GM10266 (cell line): ENCODE results near the gene CENPM.

Experiments
- DNase-seq: peaks from one replicate; pipeline ENCODE4 v3.0.0; 2012; ENCODE audit errors: extremely low spot score
- CTCF ChIP-seq: IDR thresholded peaks from 2 replicates; pipeline ENCODE4 v1.5.1; 2012; ENCODE audit warnings: mild to moderate bottlenecking, low read depth; ENCODE audit not compliant: control insufficient read depth, insufficient read depth; ENCODE audit errors: missing control alignments

The CENPM gene

GRCh38 chr22:41966607-41967240 lies 19.8 kb upstream of the CENPM start:
- TF ChIP-seq CTCF = peak; percentile 9
- peak; percentile 69 for DNase-seq

- DNase-seq = no peak
- TF ChIP-seq CTCF = no peak
Observed at GRCh38 chr22:41966225-41966606, 19.3 kb upstream of the CENPM start.

- no peak for DNase-seq
- TF ChIP-seq CTCF = no peak
Observed at GRCh38 chr22:41964112-41964491, 17.1 kb upstream of the CENPM start.

- no peak for TF ChIP-seq CTCF
- DNase-seq = no peak
Observed at GRCh38 chr22:41963453-41964111, 16.6 kb upstream of the CENPM start.

GRCh38 chr22:41957941-41958556 lies 11.1 kb upstream of the CENPM start:
- no peak for DNase-seq
- TF ChIP-seq CTCF = no peak

- DNase-seq = no peak
Observed at GRCh38 chr22:41952713-41953112, 5.8 kb upstream of the CENPM start.

More at GRCh38 chr22:41952713-41953112, 5.8 kb upstream of the CENPM start:
- TF ChIP-seq CTCF = no peak
